Measurements from ENCODE around the gene GNL2. TPM values are rescaled to one million over a fixed set of nuclear protein-coding genes. Genes with fewer than 3 reads are reported as not detected.
A peak's percentile ranks its signal among the peaks of the same experiment; 100 is the strongest.

The GNL2 gene
- total and polyA plus RNA-seq, 9 of the 15 experiments (the other 6 are each of a cell fraction or from before 2014, with no cell fraction given): 156 to 371 (median 263) TPM

DNA sequence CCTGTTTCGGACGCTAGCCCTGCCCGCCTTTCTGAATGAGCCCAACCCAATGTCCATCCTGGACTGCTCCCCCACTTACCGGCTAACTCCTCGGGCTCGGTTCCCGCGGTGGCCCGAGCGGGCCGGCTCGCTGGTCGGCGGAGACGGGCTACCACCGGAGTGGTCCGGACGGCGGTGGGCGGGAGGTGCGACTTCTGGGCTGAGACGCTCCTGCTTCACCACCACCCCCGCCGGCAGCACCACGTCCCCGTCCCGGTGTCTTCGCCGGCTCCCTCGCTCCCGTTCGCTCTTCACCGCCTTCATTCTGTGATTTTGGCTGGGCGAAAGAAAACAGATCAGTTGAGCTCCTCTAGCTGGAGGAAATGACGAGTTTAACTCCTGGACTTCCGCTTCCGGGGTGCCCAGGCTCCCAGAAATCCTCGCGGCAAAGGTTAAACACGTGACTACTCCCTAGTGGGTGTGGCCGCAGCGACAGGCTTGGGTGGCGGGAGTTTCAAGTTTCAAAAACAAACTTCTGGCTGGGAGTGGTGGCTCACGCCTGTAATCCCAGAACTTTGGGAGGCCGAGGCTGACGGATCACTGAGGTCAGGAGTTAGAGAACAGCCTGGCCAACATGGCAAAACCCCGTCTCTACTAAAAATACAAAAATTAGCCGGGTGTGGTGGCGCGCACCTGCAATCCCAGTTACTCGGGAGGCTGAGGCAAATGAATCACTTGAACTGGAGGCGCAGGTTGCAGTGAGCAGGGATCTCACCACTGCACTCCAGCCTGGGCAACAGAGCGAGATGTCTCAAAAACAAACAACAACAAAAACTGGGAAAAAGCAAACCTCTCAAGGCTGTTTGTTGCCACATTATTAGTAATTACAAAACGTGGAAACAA lies 41.6 kb downstream of the GNL2 start, which contains the start of gene SNIP1 (continued):
- TF ChIP-seq, protein P1, sequence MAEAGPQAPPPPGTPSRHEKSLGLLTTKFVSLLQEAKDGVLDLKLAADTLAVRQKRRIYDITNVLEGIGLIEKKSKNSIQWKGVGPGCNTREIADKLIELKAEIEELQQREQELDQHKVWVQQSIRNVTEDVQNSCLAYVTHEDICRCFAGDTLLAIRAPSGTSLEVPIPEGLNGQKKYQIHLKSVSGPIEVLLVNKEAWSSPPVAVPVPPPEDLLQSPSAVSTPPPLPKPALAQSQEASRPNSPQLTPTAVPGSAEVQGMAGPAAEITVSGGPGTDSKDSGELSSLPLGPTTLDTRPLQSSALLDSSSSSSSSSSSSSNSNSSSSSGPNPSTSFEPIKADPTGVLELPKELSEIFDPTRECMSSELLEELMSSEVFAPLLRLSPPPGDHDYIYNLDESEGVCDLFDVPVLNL (CRISPR knock-in tag; IDR thresholded peaks at IDR 0.05; ENCODE audit: low read depth): peak; percentile 99
- TF ChIP-seq ZNF174 (CRISPR knock-in tag; IDR thresholded peaks at IDR 0.05): no peak
- TF ChIP-seq, protein P2, sequence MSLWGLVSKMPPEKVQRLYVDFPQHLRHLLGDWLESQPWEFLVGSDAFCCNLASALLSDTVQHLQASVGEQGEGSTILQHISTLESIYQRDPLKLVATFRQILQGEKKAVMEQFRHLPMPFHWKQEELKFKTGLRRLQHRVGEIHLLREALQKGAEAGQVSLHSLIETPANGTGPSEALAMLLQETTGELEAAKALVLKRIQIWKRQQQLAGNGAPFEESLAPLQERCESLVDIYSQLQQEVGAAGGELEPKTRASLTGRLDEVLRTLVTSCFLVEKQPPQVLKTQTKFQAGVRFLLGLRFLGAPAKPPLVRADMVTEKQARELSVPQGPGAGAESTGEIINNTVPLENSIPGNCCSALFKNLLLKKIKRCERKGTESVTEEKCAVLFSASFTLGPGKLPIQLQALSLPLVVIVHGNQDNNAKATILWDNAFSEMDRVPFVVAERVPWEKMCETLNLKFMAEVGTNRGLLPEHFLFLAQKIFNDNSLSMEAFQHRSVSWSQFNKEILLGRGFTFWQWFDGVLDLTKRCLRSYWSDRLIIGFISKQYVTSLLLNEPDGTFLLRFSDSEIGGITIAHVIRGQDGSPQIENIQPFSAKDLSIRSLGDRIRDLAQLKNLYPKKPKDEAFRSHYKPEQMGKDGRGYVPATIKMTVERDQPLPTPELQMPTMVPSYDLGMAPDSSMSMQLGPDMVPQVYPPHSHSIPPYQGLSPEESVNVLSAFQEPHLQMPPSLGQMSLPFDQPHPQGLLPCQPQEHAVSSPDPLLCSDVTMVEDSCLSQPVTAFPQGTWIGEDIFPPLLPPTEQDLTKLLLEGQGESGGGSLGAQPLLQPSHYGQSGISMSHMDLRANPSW (CRISPR knock-in tag; IDR thresholded peaks at IDR 0.05): no peak
- no peak for TF ChIP-seq CCNT2 (IDR thresholded peaks at IDR 0.05; ENCODE audit: borderline replicate concordance, extremely low read depth, insufficient read length, low read depth, low read length)
- TF ChIP-seq RBM39 (optimal IDR thresholded peaks at IDR 0.05; ENCODE audit: low read depth, low read length): no peak
- peak; percentile 16 for TF ChIP-seq DACH1 (IDR thresholded peaks at IDR 0.05; ENCODE audit: partially characterized antibody)
- TF ChIP-seq YY1 (IDR thresholded peaks at IDR 0.05; ENCODE audit: borderline replicate concordance in 1 of 3, control insufficient read depth in 1 of 3, extremely low read depth in 1 of 3, insufficient read depth in 3 of 3, insufficient read length in 1 of 3, insufficient replicate concordance in 2 of 3, low read depth in 1 of 3, low read length in 2 of 3): peak in 1 of 3 experiments; percentile 58
- TF ChIP-seq ZNF785 (CRISPR knock-in tag; IDR thresholded peaks at IDR 0.05): no peak
- no peak for TF ChIP-seq ARHGAP35 (IDR thresholded peaks at IDR 0.05; ENCODE audit: partially characterized antibody)
- no peak for TF ChIP-seq IFI16 (CRISPR knock-in tag; IDR thresholded peaks at IDR 0.05)
- TF ChIP-seq HNRNPH1 (optimal IDR thresholded peaks at IDR 0.05; ENCODE audit: low read depth, low read length): no peak
